Measurements from ENCODE around the gene PIGA.
"Not testable (repeated sequence)": the region's sequence is repeated elsewhere in the genome, so short reads cannot be mapped to it uniquely, and the experiment has no call there.

PIGA gene

DNA sequence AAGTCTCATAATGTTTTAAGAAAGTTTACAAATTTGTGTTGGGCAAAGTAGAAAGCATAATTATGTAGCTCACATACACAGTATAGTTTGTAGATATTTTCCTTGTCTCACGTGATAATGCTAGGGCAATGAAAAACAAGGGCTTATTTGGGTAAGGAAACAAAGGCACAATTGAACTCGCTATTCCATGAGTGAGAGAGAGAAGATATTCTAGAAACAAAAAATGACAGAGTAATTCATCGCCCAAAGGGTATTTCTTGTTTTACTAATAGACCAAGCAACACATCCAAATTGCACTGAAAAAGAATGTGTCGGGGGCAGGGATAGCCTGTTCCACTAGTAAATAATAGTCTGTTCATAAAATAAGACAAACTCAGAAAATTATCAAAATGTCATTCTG lies 16.2 kb downstream of the PIGA start:
- DNase-seq, result no peak

- DNase-seq, result no peak
Observed at GRCh38 chrX:15315509-15315908, 19.8 kb downstream of the PIGA start, which contains the start of gene ASB11. Gene ASB11 (minus strand): TSS chrX:15315640. CDS start chrX:15315605, 35 bp downstream.

GRCh38 chrX:15314472-15314871 lies 20.9 kb downstream of the PIGA start:
- DNase-seq, result no peak

DNA sequence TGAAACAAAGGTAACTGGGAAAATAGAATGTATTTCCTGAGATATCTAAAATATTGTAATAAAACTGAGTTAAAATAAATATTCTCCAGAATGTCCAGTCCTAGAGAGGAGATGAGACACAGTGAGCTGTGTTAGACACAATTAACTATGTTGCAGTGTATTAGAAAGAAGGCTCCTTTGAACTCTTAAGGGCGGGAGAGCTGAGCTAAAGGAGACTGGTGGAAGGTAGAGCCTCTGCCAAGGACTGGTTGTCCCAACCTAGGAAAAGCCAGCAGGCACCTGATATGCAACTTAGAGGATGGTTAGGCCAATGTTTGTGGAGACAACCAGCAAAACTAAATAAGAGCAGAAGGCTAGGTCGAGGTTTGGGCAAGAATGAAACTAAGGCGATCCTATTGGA lies 24.2 kb downstream of the PIGA start:
- DNase-seq, result no peak

DNA sequence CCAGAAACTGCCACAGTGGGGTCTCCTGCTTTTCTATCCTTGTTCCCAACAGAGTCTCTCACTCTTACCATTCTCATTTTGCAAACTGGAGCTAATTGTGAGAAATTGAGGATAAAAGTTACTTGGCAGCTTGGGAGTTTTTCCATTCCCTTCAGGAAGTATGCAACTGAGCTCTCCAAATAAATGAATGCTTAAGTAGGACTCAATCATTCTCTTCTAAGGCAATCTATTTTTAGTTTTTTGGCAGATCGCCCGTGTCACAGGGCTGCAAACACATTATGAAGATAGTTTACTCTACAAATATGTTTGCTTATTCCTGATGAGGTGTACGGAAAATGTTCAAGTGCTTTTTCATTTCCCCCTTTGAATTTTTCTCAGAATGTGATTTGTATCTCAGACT lies 25.2 kb downstream of the PIGA start:
- no peak for DNase-seq

DNA sequence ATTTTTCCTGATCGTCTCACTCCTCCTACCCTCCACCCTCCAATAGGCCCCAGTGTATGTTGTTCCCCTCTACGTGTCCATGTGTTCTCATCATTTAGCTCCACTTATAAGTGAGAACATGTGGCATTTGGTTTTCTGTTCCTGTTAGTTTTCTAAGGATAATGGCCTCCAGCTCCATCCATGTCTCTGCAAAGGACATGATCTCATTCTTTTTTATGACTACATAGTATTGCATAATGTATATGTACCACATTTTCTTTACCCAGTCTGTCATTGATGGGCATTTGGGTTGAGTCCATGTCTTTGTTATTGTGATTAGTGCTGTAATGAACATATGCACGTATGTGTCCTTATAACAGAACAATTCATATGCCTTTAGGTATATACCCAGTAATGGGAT lies 29.4 kb downstream of the PIGA start:
- not testable (repeated sequence) for DNase-seq

GRCh38 chrX:15301924-15302323 lies 33.4 kb downstream of the PIGA start:
- no peak for DNase-seq

- no peak for DNase-seq
Observed at GRCh38 chrX:15299941-15300851, 35.1 kb downstream of the PIGA start.

DNA sequence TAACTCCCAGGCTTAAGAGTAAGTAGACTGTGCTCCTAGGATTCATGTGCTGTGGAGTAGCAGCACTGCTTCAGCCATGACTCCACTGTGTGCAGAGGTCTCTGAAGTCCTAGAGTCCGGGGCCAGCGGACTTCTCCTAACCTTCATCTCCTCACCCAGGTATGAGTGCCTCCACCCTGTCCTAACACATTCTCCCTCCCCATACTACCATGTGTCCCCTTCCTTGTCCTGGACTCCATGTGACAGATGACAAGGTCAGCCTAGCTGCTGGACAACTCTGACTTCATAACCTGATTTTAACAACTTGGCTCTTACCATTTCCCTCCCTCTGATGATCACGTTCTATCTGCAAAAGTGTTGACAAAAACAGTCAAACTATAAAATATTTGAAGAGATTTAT lies 36.5 kb downstream of the PIGA start:
- DNase-seq, result no peak

DNA sequence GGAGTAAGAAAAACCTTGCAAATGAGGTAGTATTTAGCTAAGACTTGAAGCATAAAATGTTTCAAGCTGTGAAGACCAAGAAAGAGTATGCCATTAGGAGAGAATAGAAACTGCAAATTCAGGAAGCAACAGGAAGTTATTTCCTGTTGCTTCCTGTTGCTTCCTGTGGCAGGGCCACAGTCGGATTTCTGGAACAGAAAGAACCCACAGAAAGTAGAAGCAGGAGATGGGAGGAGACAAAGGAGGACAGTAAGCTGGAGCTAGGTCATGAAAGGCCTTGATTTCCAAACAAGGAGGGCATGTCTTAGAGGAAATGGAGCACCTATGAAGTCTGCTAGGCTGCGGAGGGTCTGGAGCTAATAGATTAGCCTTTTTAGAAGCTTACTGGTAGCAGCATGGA lies 37.1 kb downstream of the PIGA start:
- DNase-seq, result no peak

DNA sequence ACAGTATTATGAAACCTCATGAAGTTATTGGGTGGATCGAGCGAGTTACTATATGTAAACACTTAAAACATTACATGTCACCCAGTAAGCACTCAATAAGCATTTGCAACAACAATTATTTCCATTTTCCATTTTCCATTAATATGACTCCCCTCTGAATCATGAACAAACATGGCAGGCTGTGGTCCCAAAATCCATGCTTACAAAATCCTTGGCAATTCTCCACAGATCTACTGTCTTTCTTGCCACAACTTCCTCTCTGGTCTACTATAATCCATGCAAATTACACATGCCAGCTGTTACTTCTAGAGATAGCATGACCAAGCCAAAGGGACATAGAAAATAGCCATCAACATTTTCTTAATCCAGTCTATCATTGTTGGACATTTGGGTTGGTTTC lies 41.9 kb downstream of the PIGA start:
- no peak for DNase-seq

DNA sequence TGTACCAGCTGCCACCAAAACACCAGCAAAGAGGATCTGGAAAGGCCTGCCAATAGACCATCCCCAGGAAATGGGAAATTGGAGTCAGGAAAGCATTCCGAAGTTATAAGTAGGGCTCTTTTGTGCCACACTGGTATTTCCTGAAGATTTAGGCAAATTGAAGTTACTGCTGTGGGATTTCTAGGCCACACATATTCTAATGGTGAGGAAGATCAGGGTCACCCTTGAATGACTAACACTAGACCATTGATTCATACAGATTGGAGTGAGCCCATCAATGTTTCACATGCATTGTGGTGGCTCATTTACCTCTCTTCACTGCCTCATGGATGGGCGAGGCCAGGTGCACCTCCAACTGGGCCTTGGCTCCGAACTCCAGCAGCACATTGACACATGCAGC lies 42.5 kb downstream of the PIGA start:
- DNase-seq, result no peak

DNA sequence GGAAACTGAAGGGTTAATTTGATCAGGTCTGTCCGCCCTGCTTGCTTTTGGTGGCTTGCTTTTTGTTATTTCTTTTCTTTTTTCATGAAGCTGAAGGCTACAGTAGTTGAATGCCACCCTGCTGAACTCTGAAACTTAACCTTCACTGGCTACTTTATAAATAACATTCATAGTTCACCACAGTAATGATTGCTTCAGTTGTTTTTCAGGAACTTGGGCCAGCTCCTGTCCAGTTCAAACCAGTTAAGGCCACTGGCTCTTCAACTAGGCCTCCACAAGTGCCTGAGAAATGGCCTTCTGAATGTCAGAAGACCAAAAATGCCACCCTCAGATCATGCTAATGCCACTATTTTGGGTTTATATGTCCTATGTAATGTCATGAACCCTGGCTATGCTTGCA lies 57.7 kb downstream of the PIGA start:
- DNase-seq, result no peak

DNA sequence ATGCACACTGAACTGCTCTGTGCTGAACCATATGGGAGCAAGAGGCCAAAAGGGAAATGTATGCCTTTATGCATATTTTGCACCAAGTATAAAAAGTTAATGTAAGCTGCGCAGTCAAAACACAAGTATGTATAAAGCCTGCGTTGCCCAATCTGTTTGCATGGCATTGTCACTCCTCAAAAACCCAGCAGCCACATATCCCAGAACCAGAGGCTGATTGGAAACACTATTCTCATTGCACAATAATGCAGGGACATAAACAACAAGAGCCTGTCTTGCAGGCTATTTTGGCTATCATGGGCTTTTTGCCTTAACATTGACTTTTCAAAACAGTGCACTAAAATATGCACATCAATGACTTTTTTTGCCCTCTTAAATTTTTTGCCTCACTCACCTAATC lies 60.4 kb downstream of the PIGA start:
- DNase-seq, result no peak

- DNase-seq, result not testable (repeated sequence)
Observed at GRCh38 chrX:15273275-15273674, 62.0 kb downstream of the PIGA start.

GRCh38 chrX:15271757-15272156 lies 63.6 kb downstream of the PIGA start:
- DNase-seq, result no peak

DNA sequence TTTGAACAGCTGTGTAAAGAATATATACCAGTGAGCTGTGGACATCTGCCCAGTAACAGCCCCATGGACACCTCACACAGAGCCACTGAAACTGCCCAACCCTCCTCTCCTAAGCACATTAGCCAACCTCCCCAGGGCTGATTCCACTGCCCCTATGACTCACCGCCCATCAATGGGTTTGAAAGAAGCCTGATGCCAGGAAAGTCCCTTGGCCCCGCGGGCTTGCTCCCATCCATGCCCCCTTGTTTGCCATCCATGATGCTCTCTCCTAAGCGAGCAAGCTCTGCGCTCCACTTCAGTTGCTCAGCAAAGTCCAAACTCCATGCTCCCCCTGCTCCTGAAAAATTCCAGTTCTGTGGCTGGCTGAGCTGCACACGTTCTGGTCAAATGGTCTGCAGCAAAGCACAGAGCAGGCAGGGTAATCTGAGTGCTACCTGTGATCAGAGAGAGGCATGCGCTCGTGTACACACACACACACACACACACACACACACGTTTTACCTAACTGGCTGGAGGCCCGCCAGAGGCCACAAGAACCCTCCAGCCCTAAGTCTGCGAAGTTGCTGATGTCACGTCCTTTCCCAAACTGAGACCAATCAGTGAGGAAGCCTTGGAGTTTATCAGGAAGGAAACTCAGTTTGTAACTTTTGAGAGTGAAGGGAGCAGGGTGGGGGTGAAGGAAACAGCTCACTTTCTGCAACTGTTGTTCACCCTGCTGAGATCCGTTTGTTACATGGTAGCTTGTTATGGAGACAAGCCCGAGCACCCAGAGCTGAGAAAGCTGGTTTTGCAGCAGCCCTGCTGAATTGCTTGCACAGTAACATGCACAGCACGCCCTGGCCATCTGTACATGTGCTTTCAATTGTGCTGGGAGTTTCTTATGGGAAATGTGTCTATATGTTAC lies 65.5 kb downstream of the PIGA start, which contains the start of gene ASB9:
Gene ASB9, minus strand, starts transcription at position 466 of the 904 bp plus-strand sequence. Its CDS starts 209 bp downstream, at position 257.
- DNase-seq, result peak; percentile 4
